Stomach (tissue), 4 donors: ENCODE results near the gene BCL2L12.
"Not testable (repeated sequence)": the region's sequence is repeated elsewhere in the genome, so short reads cannot be mapped to it uniquely, and the experiment has no call there.

ENCODE experiments used
- EP300 ChIP-seq: sonication (generic); formaldehyde crosslinking; IDR thresholded peaks from one replicate; pipeline ENCODE4 v1.6.1; 2017; ENCODE audit warnings: antibody characterized with exemption
- POLR2AphosphoS5 ChIP-seq, 3 donors: sonication (generic); formaldehyde crosslinking; IDR thresholded peaks; one replicate each; pipeline ENCODE4 v1.6.1; 2016; ENCODE audit warnings: antibody characterized with exemption in 3 of 3
- TF ChIP-seq, protein P1 (sequence below), 7 experiments: fragments of 450-650 bp in 4 of 7; fragments of 200-600 bp in 3 of 7; sonication (generic) in 3 of 7; IDR thresholded peaks; one replicate each; pipeline ENCODE4 v1.5.1; 2016 to 2019; ENCODE audit warnings: antibody characterized with exemption in 7 of 7, control low read depth in 2 of 7, mild to moderate bottlenecking in 1 of 7

DNA sequence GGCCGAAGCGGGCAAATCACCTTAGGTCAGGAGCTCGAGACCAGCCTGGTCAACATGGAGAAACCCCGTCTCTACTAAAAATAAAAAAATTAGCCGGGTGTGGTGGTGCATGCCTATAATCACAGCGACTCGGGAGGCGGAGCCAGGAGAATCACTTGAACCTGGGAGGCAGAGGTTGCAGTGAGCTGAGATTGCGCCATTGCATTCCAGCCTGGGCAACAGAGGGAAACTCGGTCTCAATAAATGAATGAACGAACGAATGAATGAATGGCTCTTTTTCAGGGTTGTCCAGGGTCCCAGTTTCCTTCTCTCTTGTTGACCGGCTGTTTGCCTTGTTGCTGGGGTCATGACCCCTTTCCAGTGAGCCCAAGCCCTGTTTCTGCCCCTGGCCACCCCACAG is 47.9 kb upstream of the BCL2L12 start:
- TF ChIP-seq EP300; POLR2AphosphoS5 (IDR thresholded peaks at IDR 0.05): not testable (repeated sequence)
- TF ChIP-seq, protein P1, sequence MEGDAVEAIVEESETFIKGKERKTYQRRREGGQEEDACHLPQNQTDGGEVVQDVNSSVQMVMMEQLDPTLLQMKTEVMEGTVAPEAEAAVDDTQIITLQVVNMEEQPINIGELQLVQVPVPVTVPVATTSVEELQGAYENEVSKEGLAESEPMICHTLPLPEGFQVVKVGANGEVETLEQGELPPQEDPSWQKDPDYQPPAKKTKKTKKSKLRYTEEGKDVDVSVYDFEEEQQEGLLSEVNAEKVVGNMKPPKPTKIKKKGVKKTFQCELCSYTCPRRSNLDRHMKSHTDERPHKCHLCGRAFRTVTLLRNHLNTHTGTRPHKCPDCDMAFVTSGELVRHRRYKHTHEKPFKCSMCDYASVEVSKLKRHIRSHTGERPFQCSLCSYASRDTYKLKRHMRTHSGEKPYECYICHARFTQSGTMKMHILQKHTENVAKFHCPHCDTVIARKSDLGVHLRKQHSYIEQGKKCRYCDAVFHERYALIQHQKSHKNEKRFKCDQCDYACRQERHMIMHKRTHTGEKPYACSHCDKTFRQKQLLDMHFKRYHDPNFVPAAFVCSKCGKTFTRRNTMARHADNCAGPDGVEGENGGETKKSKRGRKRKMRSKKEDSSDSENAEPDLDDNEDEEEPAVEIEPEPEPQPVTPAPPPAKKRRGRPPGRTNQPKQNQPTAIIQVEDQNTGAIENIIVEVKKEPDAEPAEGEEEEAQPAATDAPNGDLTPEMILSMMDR (IDR thresholded peaks at IDR 0.05) = not testable (repeated sequence)
